OCI-LY1 (cell line): ENCODE measurements around the gene SDK1.

Experiments used
- EZH2 ChIP-seq: fragments of 200-600 bp; sonication (generic), shearing (Covaris generic); IDR thresholded peaks from 2 replicates; pipeline ENCODE4 v1.8.0; 2017; ENCODE audit warnings: borderline replicate concordance, mixed run types, mild to moderate bottlenecking, antibody characterized with exemption, low read length, moderate library complexity, mixed read lengths
- TF ChIP-seq, protein P1 (sequence below): fragments of 200-600 bp; sonication (generic), shearing (Covaris generic); IDR thresholded peaks from 2 replicates; pipeline ENCODE4 v1.5.1; 2017; ENCODE audit warnings: mild to moderate bottlenecking, antibody characterized with exemption, low read length, moderate library complexity, mixed read lengths

DNA sequence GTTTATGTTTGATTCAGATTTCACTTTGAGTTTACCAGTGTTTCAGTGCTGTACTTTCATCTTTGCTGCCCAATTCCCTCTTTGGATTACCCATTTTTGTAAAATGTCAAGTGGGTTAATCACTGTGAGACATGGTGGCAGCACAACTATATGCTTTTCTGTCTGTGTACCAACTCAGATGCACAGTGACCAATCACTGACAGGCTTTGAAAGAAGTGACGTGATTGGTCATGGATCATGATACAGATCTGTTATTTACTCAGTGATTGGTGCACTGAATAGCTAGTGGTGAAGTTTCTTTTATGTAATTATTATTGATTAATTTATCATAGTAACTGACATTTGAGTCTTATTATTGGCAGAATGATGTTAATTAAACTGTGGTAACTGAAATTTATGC lies 126.9 kb downstream of the SDK1 start:
- no peak for TF ChIP-seq EZH2
- TF ChIP-seq, protein P1, sequence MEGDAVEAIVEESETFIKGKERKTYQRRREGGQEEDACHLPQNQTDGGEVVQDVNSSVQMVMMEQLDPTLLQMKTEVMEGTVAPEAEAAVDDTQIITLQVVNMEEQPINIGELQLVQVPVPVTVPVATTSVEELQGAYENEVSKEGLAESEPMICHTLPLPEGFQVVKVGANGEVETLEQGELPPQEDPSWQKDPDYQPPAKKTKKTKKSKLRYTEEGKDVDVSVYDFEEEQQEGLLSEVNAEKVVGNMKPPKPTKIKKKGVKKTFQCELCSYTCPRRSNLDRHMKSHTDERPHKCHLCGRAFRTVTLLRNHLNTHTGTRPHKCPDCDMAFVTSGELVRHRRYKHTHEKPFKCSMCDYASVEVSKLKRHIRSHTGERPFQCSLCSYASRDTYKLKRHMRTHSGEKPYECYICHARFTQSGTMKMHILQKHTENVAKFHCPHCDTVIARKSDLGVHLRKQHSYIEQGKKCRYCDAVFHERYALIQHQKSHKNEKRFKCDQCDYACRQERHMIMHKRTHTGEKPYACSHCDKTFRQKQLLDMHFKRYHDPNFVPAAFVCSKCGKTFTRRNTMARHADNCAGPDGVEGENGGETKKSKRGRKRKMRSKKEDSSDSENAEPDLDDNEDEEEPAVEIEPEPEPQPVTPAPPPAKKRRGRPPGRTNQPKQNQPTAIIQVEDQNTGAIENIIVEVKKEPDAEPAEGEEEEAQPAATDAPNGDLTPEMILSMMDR: no peak
